ENCODE data around the gene SLC16A7.
"Not testable (repeated sequence)": the region's sequence is repeated elsewhere in the genome, so short reads cannot be mapped to it uniquely, and the experiment has no call there.

SLC16A7 gene, protein sequence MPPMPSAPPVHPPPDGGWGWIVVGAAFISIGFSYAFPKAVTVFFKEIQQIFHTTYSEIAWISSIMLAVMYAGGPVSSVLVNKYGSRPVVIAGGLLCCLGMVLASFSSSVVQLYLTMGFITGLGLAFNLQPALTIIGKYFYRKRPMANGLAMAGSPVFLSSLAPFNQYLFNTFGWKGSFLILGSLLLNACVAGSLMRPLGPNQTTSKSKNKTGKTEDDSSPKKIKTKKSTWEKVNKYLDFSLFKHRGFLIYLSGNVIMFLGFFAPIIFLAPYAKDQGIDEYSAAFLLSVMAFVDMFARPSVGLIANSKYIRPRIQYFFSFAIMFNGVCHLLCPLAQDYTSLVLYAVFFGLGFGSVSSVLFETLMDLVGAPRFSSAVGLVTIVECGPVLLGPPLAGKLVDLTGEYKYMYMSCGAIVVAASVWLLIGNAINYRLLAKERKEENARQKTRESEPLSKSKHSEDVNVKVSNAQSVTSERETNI

DNA sequence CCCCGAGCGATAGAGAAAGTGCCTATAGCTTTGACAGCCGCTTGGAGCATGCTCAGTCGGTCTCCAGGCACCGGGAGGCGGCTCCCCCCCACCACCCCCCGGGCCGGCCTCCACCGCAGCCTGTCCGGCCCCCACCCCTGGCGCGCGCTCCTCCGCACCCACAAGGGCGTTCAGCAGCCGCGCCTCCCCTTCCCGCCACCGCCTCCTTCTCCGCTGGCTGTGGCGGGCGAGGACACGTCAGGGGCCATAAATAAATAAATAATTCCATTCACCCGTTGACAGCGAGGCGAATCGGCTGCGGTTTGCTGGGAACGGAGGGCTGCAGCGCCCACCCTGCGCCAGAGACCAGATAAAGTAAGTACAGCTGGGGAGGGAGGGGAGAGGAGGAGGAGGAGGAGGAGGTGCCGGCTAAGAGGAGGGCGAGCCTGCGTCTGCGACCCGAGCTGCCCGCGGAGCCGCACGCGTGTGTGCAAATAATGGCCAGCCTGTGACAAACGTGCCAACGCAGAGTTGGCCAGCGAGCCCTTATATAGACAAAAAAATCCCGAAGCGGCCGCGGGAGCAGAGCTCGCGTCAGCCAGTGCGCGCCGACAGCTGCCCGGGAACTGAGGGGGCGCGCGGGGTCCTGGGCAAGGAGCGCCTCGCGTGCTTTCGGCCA, at the start of gene SLC16A7:
Gene SLC16A7 (plus strand): TSS at position 147 of the 658 bp plus-strand sequence. CDS start 108,773 bp downstream, outside the sequence.
- no peak for DNase-seq

DNA sequence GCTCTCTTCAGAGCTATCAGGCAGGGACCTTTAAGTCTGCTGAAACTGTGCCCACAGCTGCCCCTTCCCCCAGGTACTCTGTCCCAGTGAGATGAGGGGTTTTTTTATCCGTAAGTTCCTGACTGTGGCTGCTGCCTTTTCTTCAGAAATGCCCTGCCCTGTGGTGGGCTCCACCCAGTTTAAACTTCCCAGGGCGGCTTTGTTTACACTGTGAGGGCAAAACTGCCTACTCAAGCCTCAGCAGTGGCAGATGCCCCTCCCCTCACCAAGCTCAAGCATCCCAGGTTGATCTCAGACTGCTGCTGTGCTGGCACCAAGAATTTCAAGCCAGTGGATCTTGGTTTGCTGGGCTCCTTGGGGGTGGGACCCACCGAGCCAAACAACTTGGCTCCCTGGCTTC, 46.9 kb upstream of the SLC16A7 start:
- no peak for DNase-seq

DNA sequence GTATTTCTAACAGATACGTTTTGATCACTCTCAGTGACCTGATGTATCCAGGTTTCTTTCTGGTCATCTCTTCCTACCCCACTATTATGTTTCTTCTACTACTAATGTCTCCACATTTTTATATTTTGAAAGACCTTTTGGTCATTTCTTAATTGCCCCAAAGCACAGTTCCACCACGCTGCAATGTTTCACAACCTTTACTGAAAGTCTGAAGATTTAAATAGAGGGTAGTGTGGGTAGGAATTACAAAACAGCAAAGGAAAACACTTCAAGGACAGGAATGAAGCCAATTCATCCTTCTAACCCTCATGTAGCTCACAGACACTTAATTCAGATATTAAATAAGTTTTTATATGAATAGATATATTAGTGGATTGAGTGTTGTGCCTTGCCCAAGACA, 36.1 kb upstream of the SLC16A7 start:
- no peak for DNase-seq

DNA sequence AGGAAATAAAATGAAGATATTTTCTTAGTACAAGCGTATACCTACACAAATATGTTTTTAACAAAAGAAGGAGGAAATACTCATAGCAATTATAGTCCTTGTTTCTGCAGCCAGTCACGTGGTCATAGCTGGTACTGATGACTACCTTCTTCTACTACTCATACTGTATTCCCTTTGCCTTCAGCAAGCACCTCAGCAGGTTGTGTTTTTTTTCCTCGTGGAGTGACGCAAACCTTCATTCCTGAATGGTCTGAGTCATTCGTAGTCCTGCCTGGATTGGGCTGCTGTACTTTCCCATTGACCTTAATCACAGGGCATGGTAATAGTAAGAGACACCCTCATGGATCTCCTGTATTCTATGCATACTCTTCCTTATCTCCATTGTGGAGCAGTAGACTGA, 25.7 kb upstream of the SLC16A7 start:
- DNase-seq = no peak

DNA sequence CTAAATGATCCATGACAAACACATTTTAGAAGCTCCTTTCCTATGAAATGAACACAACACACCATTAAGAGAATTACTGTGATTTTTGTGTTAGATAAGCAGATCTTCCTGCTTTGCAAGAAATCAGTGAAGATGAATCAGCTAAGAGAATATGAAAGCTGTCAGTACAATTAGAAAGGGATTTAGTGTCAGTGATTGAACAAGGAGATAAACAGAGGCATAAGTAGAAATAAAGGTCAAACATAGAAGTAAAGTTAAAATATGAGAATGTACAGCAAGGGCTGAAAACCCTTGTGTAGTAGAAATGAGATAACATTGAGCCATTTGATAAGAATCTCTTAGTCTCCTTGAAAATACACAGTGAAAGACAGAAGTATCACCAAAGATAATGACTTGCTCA, 21.4 kb upstream of the SLC16A7 start:
- no peak for DNase-seq

DNA sequence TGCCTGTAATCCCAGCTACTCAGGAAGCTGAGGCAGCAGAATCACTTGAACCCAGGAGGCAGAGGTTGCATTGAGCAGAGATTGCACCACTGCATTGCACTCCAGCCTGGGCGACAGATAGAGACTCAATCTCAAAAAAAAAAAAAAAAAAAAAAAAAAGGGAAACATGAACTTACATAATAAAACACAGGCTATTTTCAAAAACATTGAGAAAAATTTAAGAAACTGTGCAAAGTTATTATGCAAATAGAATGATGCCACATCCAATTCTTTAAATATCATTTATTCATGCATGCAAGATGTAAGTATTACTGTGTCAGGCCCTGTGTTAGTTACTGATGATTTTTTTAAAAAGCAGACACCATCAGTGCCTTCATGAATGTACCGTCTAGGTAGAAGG, 20.0 kb upstream of the SLC16A7 start:
- DNase-seq = no peak

DNA sequence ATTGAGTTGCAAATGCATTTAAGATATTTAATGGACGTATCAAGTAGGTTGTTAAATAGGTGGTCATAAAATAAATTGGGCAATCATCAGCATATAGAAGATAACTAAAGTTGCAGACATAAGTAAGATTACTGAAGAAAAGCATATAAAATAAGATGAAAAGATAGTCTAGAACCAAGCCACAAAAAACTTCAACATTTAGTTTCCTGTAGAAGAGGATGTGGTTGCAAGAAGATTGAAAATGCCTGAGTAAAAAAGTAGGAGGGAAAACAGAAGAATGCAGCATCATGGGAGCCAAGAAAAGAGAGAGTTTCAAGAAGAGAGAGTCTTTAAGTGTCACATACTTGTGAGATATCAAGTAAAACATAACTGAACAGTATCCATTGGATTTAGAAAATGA, 17.6 kb upstream of the SLC16A7 start:
- DNase-seq = no peak

DNA sequence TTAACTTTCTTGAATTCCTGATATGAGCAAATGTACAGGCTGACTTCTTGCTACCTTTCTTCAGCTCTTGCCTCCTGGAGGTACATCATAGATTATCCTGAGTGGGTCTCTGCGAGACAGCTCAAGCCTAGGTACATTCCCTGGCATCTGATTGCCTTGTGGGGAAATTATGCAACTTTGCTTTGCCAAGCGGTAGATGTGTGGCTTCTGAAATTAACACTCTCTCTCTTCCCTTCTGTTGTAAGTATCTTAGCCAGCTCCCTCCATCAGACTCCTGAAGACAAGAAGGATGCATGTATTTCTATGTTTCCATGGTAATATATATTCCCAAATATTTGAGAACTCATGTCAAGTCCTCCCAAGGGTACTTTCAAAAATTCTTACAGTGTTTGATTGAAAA, 16.2 kb upstream of the SLC16A7 start:
- no peak for DNase-seq

DNA sequence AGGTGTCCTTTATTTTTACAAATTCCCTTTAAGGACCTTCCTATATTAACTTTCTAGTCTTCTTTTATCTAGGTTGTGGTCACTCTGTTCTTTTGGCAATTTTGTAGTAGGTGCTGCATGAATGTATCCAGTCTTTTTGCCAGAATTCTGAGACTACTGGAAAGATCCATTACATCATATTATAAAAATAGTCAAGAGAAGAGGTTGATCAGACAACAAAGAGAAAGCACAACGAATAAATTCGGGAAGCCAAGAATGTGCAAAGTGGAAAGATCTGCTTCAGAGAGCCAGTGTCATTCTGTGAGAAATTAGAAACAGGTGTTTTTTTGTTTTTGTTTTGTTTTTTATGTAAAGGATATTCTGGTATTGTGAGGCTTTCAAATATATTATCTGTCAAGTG, 15.8 kb upstream of the SLC16A7 start:
- DNase-seq = no peak

DNA sequence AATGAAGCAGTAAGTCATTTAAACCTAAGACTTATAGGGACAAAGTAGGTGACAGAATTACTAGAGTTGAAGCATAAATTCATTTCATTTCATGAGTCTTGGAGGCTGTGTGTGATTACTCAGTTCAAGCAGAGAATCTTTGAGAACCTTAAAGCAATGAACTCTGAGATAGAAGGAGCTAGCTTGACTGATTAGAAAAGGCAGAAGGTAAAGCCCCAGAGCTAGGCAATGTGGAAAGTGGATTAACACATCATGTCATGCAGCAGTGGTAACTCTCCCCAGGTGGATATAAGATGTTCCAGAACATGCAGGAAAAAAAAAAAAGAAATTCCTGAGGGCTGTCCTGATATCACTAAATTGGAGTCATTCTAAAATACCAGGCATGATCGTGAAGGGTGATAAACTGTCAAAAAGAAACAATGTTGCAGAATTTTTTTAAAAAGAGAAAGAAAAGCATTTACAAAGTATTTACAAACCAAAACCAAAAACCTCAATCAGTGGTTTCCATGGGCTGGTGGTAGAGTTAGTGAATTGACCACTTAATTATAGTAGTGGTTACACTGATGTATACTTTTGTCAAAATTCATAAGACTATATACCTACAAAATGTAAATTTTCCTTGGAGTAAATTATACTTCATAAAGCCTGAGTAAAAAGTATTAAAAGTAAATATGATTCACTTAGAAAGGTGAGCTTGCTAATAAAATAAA, 12.7 kb upstream of the SLC16A7 start:
- DNase-seq = no peak

DNA sequence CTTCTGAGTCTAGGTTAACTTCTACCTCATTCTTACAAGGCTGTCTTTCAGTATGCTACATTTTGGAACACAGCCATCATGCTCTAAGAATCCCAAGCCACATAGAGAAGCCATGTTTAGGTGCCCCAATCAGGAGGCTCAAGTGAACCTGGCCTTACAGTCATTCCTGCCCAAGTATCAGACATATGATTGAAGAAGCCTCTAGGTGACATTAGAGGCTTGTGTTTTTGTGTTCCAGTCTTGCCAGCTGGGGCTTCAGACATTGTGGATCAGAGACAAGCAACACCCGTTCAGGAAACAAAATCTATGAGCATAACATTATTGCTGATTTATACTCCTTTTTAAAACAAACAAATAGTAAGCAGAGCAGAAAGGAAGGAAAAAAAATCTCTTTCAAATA, 8.1 kb upstream of the SLC16A7 start:
- DNase-seq = no peak

DNA sequence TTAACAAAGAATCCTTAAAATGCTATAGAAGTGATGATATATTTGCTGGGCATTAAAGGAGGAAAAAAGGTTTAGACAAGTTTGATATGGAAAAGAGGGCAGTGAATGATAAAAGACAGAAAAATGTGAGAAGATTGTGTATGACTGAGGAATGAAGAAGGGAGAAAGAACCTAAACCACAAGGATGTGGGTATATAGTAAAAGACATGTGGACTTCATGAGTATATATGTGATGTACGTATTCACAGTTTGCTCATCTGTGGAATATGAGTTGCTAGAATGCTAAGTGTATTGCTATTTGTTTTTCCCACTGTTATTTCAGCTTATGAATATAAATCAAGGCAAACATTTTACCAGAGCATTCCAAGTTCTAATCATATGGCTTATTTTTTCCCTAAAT, 2.1 kb upstream of the SLC16A7 start:
- no peak for DNase-seq

DNA sequence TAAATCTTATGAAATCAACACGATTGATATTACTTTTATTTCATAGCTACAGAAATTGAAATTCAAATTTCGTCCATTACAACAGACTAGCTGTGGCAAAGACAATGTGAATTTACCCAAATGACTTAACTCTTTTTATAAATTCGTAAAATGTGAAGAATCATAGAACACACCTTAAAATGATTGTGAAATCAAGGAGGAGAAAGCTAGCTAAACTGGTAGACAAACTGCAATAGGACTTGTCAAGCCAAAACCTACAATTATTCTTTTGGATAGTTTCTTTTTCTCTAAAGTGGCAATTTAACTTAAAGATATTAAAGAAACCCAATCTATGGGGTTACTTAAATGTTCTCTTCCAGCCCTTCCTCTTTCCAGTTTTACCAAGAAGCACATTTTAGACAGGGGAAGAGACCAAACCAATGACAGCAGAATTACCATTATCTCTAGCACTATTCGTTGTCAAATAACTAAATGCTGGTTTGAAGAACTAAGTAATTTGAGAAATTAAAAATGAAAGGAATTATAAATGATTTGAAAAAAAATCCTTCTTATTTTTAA, 807 bp upstream of the SLC16A7 start:
- no peak for DNase-seq

DNA sequence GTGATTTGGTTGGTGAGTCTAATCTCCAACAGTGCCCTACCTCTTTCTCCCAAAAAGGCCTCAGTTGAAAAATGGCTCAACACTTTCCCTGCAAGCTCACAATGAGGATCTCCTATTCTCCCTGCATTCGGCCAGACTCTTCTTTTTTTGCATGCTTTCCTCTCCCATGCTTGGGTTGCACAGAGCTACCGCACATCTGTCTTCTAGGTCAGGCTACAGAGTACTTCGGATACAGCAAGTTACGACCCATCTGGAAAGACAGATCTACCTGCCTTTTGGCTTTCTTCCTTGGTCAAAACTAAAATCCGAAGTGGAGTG, 305 bp upstream of the SLC16A7 start:
- DNase-seq = peak; percentile 98

DNA sequence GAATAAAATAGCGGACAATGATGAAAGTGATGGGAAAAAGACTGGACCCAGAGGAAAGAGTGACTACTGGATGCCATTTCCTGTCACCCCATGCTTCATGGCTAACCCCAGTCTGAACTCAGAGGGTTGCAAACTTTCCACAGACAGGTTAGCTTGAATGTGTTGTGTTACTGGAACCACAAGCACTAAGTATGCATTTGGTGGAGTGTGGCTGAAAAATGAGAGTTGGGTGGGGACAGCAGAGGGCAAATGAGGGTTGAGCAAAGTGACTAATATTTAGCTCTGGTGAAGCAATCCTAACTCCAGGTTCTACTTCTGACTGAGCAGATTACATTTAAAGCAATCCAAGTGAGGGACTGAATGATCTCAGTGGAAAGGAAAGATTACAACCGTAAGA, 1.6 kb downstream of the SLC16A7 start:
- DNase-seq = no peak

DNA sequence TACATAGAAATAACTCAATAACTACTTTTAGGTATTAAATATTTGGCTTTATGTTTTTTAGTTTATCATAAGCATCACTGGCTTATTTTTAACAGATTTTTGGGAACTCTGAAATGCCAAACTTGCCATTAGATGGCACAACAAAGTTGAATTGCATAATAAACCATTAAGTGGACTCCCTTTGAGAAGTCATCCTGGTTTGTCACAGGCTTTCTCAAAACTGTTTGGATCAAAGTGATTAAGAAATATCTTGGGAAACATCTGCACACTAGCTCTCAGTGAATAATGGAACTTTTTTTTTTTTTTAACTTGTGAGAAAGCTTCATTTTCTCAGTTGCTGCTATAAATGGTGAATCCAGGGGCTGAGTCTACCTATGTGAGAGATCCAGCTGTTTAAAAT, 4.3 kb downstream of the SLC16A7 start:
- no peak for DNase-seq

DNA sequence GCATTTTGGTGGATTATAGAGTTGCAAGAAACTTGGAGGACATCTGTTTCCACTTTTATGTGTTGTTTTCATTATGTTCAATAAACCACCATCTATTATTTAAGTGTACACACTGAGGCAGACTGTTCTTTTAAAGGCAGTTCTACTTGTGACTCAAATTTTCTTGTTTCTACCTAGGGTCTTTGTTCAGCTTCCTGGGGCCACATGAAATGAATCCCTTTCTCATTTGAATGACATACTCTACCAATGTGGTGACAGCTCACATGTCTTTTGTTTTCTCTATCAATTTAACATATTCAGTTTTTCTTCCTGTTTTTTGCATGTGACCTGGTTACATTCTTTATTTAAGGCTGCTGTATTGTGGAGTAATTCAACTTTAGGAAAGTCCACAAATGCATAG, 7.9 kb downstream of the SLC16A7 start:
- DNase-seq = no peak

DNA sequence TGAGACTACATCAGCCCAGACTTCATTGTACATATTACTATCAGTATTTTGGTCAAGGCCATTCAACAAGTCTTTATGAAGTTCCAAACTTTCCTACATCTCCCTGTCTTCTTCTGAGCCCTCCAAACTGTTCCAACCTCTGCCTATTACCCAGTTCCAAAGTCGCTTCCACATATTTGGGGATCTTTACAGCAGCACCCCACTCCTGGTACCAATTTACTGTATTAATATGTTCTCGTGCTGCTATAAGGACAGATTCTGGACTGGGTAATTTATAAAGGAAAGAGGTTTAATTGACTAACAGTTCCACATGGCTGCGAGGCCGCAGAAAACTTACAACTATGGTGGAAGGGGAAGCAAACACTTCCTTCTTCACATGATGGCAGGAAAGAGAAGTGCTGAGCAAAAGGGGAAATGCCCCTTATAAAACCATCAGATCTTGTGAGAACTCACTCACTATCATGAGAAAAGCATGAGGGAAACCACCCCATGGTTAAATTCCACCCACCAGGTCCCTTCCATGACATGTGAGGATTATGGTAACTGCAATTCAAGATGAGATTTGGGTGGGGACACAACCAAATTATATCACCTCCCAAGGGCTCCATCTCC, 17.1 kb downstream of the SLC16A7 start:
- DNase-seq = not testable (repeated sequence)

DNA sequence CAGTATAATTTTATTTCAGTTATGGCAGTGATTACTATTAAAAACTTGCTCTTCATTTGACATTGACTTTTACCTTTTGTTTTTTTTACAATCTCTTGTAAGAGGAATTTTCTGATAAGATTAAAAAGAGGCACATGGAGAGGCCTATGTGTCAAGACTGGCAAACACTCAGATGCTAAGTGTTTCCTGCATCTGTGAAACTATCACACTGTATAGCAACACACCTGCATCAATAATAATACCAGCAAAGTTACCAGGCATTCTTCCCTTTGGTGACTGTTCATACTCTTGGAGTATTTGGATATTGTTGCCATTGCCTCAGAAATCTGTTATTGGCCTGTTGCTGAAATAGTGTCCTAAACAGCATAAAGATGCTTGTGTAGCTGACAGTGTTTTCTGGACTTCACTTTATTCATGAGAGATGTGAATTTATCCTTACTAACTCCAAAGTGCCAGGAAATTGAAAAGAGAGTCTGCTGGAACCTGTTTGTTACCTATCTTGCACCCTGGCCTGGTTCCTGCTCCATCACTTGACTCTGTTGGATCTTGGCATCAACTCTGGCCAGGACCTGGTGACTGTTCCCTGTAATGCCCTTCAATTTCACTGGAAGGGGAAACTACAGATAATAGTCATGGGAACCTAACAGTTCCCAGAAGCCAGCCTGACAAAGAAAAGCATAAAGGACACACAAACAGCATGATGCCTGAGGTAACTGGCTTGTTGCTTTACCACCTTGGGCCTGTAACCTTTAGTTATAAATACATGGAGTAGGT, 19.8 kb downstream of the SLC16A7 start:
- DNase-seq = no peak

DNA sequence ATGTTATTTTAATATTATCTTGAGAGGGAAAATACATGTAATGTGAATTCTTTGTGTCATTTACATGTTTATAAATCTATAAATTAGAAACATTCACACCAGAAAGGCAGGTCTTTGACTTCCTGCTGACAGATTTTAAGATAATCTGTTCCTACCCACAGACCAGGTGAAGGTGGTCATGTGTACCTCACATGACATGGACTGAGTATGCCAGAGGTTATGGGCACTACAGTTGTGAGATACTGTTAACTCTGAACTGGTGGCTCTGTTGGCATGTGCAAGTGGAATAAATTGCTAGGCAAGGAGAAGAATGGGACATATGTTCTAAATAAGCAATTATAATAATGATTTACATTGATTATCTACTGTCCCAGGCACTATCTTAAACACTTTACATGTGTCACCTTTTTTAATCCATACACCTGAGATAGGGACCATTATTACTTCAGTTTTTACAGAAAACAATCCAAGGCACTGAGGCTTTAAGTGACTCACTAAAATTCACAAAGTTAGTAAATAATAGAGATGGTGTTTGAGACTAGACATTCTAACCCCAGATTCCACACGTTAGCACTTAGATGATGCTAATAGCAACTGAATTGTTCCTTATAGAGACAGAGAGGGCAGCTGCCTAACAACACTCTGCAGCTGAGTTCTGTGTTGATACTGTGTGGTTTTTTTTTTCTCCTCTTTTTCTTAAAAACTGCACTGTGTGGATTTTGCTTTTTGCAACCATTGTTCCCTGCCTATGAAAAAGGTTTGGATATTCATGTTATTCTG, 23.8 kb downstream of the SLC16A7 start:
- DNase-seq = no peak

DNA sequence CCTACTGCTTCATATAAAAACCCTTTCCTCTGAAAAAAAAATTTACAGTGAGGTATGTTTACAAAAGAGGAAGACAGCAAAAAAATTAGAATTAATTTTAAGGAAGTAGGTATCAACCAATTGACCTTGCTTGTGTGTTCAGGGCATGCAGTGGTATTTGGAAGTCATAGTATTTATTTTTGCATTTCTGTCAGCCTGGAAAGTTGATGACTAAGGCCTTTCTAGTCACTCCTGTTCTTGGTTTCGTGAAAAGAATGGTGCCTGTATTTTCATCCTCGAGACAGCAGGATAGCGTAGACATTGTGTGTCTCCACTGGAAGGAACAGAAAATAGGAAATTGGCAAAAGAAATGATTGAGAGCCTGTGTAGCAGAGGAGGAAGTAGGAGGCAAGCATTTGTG, 24.5 kb downstream of the SLC16A7 start:
- no peak for DNase-seq

Data from NCI-H2171 treated with DMSO at 0.1 percent for 48 hours (cell line).